ENCODE results near the gene PTPRE. TPM values are rescaled to one million over a fixed set of nuclear protein-coding genes. Genes with fewer than 3 reads are reported as not detected.

The PTPRE gene
- total RNA-seq, 1 donor from 2014 or later = 2.6 TPM

GRCh38 chr10:127944256-127944655, 37.4 kb downstream of the PTPRE start:
- no peak overlapping the region for H3K4me3 Mint-ChIP-seq
- no peaks in the 10 kb centered on the region for H3K36me3 Mint-ChIP-seq
- no peaks in the 10 kb centered on the region for H3K9me3 Mint-ChIP-seq
- DNase-seq (ENCODE audit: low spot score in 2 of 2, unreplicated experiment in 2 of 2) = no peak
- no peak for TF ChIP-seq CTCF (IDR thresholded peaks at IDR 0.05; ENCODE audit: unreplicated experiment)
- no peak overlapping the region for H3K27ac Mint-ChIP-seq
- H3K4me1 Mint-ChIP-seq = peaks cover 23% of the 10 kb centered on the region
- H3K27me3 Mint-ChIP-seq (ENCODE audit: low read depth) = peaks cover 6% of the 10 kb centered on the region

GRCh38 chr10:127945341-127945758, 38.4 kb downstream of the PTPRE start:
- peaks cover 2% of the 10 kb centered on the region for H3K27me3 Mint-ChIP-seq (ENCODE audit: low read depth)
- DNase-seq (ENCODE audit: low spot score in 2 of 2, unreplicated experiment in 2 of 2) = no peak
- no peak overlapping the region for H3K4me3 Mint-ChIP-seq
- no peaks in the 10 kb centered on the region for H3K36me3 Mint-ChIP-seq
- no peak overlapping the region for H3K27ac Mint-ChIP-seq
- peaks cover 20% of the 10 kb centered on the region for H3K4me1 Mint-ChIP-seq
- no peaks in the 10 kb centered on the region for H3K9me3 Mint-ChIP-seq
- TF ChIP-seq CTCF (IDR thresholded peaks at IDR 0.05; ENCODE audit: unreplicated experiment) = no peak

GRCh38 chr10:127945948-127946711, 39.2 kb downstream of the PTPRE start:
- no peaks in the 10 kb centered on the region for H3K36me3 Mint-ChIP-seq
- no peak for DNase-seq (ENCODE audit: low spot score in 2 of 2, unreplicated experiment in 2 of 2)

GRCh38 chr10:127947211-127947610, 40.3 kb downstream of the PTPRE start:
- Mint-ChIP-seq H3K4me3 (no peak overlapping the region), H3K4me1 (peaks cover 20% of the 10 kb centered on the region)
- TF ChIP-seq CTCF (IDR thresholded peaks at IDR 0.05; ENCODE audit: unreplicated experiment) = no peak

More at GRCh38 chr10:127945948-127946711, 39.2 kb downstream of the PTPRE start:
- Mint-ChIP-seq H3K4me1 (peaks cover 20% of the 10 kb centered on the region), H3K27ac (no peak overlapping the region), H3K9me3 (no peaks in the 10 kb centered on the region), H3K4me3 (no peak overlapping the region), H3K27me3 (ENCODE audit: low read depth) (peaks cover 2% of the 10 kb centered on the region)
- TF ChIP-seq CTCF (IDR thresholded peaks at IDR 0.05; ENCODE audit: unreplicated experiment) = no peak

GRCh38 chr10:127948791-127949190, 41.9 kb downstream of the PTPRE start:
- Mint-ChIP-seq H3K4me3 (no peak overlapping the region), H3K9me3 (no peaks in the 10 kb centered on the region), H3K36me3 (no peaks in the 10 kb centered on the region), H3K27me3 (ENCODE audit: low read depth) (no peaks in the 10 kb centered on the region), H3K4me1 (peaks cover 13% of the 10 kb centered on the region), H3K27ac (no peak overlapping the region)
- no peak for TF ChIP-seq CTCF (IDR thresholded peaks at IDR 0.05; ENCODE audit: unreplicated experiment)
- no peak for DNase-seq (ENCODE audit: low spot score in 2 of 2, unreplicated experiment in 2 of 2)

More at GRCh38 chr10:127947211-127947610, 40.3 kb downstream of the PTPRE start:
- Mint-ChIP-seq H3K9me3 (no peaks in the 10 kb centered on the region), H3K27me3 (ENCODE audit: low read depth) (no peaks in the 10 kb centered on the region), H3K27ac (no peak overlapping the region), H3K36me3 (no peaks in the 10 kb centered on the region)
- no peak for DNase-seq (ENCODE audit: low spot score in 2 of 2, unreplicated experiment in 2 of 2)

Measured in mesothelial cell of epicardium (in vitro differentiated cells).